ENCODE measurements around the gene TMEM258. TPM values are rescaled to one million over a fixed set of nuclear protein-coding genes. Genes with fewer than 3 reads are reported as not detected.

The TMEM258 gene
- total and polyA plus RNA-seq, 10 of the 15 experiments (the other 5 are each of a cell fraction or from before 2014, with no cell fraction given) = 160 to 840 (median 326) TPM

- no peak for TF ChIP-seq E4F1 (IDR thresholded peaks at IDR 0.05; ENCODE audit: borderline replicate concordance, partially characterized antibody)
- TF ChIP-seq CUX1 (IDR thresholded peaks at IDR 0.05; ENCODE audit: insufficient replicate concordance, low read depth, low read length) = no peak
- TF ChIP-seq BRCA1 (IDR thresholded peaks at IDR 0.05; ENCODE audit: low read depth, low read length) = no peak
- no peak for TF ChIP-seq ZBTB11 (CRISPR knock-in tag; IDR thresholded peaks at IDR 0.05)
- no peak for TF ChIP-seq BMI1 (IDR thresholded peaks at IDR 0.05; ENCODE audit: borderline replicate concordance)
- TF ChIP-seq ZNF24 (IDR thresholded peaks at IDR 0.05) = no peak
- no peak for TF ChIP-seq ETV6 (conservative IDR thresholded peaks at IDR 0.05 in 1 of 2, IDR thresholded peaks at IDR 0.05 in 1 of 2; ENCODE audit: borderline replicate concordance in 1 of 2, low read depth in 1 of 2)
- TF ChIP-seq HDGF (IDR thresholded peaks at IDR 0.05) = no peak
- TF ChIP-seq ZNF207 (IDR thresholded peaks at IDR 0.05; ENCODE audit: borderline replicate concordance) = no peak
- no peak for TF ChIP-seq RBBP5 (conservative IDR thresholded peaks at IDR 0.05)
- no peak for TF ChIP-seq STAT1 (conservative IDR thresholded peaks at IDR 0.05)
- TF ChIP-seq DPF2 (IDR thresholded peaks at IDR 0.05) = no peak
- TF ChIP-seq GABPA (IDR thresholded peaks at IDR 0.05; ENCODE audit: low read depth) = no peak
Measured at GRCh38 chr11:61769169-61769920, 23.1 kb downstream of the TMEM258 start (continued).

Data from GM12878 (cell line).